ENCODE data around the gene KIRREL2.

- TF ChIP-seq POLR2A (IDR thresholded peaks at IDR 0.05) (no peak), CTCF (IDR thresholded peaks at IDR 0.05) (no peak)
Measured at GRCh38 chr19:35909684-35910035, 52.9 kb downstream of the KIRREL2 start.

All from testis (tissue), 2 donors.